HG03439 (cell line): Measurements from ENCODE around the gene KCNK1.

Experiments used
- ATAC-seq: cut with Tn5 transposase; IDR thresholded peaks from one replicate; pipeline ENCODE4 v1.9.1; 2021; ENCODE audit warnings: mild to moderate bottlenecking, moderate library complexity; ENCODE audit not compliant: unreplicated experiment

Gene KCNK1

DNA sequence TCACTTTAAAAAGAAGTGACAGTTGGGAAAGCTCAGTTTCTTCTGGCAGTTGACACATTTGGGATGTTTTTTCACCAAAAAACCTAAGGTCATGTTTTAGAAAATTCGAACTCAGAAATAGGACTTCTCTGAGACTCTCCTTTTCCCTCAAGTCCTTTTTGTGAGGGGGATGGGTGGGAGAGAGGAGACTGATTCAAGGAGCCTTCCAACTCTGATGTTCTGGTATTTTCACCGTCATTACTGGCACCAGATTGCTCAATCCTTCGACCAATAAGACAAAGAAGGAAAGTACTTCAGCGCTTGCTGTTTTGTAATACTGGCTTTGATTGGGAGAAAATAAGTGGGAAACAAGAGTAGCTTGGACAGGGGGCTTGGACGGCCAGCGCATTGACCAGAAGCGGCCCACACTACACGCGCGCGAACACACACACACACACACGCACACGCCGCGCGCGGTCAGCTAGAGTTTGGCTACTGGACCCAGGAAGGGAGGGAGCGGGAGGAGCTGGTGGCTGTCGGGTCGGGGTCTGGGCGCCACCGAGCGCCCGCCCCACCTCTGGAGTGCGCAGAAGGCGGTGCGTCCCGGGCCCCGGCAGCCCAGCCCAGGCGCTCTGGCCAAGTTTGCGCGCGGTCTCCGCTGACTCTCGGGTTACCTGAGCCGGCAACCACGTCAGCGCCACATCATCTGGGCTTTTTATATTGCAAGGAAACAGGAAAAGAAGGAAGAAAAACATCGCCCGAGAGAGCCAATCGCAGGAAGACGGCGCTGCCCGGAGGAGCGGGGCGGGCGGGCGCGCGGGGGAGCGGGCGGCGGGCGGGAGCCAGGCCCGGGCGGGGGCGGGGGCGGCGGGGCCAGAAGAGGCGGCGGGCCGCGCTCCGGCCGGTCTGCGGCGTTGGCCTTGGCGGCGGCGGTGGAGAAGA, at the start of gene KCNK1:
KCNK1 (plus strand) TSS at position 855 of the 921 bp plus-strand sequence; CDS start at position 921, 66 bp downstream.
- no peak for ATAC-seq

DNA sequence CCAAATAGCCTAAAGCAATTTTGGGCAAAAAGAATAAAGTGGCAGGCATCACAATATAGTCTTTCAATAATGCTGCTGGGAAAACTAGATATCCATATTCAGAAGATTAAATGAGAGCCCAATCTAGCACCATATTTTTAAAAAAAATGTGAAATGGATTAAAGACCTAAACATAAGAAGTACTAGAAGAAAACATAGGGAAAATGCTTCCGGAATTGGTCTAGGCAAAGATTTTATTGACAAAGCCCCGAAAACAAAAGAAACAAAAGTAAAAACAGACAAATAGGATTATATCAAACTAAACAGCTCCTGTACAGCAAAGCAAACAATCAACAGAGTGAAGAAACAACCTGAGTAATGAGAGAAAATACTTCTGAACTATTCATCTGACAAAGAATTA, 48.6 kb upstream of the KCNK1 start:
- ATAC-seq, result no peak

DNA sequence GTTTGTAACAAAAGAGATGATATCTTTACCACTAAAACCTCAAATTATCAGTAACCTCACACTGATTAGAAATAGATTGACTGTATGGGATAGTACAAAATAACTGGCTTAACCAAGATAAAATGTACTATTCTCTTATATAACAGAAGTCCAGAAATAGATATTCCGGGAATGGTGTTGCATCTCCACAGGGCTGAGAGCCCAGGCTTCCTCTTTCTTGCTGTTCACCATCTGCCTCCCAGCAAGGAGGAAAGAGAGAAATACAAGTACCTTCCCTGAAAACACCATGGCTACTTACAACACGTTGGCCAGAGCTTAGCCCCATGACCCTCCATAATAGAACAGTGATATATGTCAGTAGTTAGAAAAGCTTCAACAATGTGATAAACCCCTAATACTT, 47.0 kb upstream of the KCNK1 start:
- no peak for ATAC-seq

DNA sequence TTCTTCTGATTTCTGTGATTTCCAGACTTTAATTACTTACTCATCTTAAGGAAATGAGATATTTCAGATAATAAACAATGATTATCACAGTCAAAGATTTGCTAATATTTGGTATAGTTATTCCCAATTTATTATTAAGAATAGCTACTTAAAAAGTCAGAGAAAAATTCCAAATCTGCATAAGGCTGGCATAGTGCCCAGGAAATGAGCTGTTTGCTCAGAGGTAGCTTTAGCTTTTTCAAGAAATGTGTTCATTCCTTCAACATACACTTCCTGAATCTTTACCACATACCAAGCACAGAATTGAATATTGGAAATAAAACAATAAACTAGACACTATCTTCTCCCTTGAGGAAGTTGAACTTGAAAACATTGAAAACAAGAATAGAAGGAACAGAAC, 44.3 kb upstream of the KCNK1 start:
- ATAC-seq, result no peak

DNA sequence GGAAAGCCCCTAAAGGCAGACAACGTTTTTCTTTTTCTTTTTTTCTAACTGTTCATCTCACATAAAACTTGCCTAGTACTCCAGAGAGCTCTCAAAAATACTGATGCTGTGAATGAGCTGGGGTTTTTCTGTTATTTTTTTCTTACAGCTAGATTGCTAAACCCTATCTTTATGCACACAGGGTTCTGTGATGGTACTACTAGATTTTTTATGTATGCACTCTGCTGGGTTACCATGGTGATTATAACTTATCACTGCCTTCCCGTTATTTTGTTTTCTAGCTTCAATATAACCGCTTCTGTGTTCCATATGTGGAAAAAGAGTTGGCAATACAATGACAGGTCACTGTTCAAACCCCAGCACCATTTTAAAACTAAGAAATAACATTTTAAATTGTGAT, 43.7 kb upstream of the KCNK1 start:
- no peak for ATAC-seq

DNA sequence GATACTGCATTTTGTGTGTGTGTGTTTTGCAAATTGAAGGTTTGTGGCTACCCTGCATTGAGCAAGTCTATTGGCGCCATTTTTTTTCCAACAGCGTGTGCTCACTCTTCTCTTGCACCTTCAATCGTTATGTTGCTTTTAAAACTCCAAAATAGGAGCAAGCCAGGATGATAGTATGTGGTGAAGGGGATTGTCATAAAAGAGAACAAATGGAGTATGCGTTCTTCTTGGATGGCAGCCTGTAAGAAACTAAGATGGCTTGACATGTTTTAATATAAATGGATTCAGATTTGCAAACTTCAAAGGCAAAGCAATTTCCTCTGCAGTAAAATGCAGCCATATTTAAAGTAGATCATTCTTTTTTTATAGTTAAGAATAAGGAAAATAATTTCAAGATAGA, 43.2 kb upstream of the KCNK1 start:
- no peak for ATAC-seq

DNA sequence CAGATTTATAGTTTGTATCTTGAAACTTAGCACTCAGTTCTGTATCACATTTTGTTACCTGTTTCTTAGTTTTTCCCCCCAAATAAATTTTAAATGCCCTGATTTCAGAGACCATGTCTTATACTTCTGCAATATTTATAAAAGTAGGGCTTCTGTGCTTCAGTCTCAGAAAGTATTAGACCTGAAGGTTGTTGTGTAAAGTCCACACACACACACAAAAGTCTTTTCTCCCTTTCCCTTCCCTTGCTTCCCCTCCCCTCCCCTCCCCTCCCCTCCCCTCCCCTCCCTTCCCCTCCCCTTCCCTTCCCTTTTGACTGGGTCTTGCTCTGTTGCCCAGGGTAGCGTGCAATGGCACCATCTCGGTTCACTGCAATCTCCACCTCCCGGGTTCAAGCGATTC, 41.0 kb upstream of the KCNK1 start:
- ATAC-seq, result no peak

DNA sequence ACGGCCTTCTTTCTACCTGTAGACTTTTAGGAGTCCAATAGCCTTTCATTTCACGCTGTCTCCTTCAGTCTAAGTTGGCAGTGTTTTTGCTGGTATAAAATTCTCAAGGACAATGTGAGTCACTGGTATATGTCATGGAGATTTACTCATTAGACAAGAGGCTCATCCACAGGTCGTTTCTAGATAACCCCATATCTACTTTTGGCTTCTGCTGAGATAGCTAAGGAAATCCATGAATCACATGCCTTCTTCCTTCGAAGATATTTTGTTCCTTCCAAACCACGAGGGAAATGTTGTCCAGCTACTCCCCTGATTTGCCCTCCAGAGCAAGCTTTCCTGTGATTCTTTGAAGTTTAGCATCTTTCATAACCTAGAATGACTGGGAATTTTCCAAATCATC, 38.5 kb upstream of the KCNK1 start:
- ATAC-seq, result no peak

DNA sequence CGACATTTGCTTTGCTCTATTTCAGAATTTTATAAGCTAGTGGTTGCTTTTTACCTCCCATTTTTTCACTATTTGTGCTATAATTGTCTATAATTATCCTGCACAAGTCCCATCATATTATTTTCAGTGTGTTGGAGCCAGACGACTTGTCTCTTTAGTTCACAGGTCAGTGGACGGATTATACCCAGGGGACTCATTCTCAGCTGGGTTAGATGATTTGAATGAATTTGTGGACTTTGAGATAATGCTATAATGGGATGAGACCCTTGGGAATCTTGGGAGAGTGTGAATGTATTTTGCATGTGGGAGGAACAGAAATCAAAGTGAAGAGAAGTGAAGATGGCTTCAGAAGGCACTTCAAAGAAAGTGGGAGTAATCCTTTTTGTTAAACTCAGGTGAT, 31.5 kb upstream of the KCNK1 start:
- no peak for ATAC-seq

DNA sequence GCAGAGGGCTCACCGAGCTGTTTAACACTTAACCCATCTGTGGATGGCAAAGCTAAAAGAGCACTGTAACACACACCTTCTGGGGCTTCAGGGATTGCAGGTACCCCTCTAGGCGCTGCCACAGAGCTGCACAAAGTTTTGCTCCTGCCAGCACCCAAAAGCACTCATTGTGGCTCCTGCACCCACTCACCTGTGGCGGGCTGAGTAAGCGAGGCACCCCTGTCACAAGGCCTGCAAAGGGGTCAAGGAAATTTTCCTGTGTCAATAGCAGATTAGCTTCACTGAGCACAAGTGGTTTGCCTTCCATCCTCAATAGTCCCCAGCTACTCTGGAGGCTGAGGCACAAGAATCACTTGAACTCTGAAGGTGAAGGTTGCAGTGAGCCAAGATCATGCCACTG, 29.5 kb upstream of the KCNK1 start:
- ATAC-seq, result no peak

DNA sequence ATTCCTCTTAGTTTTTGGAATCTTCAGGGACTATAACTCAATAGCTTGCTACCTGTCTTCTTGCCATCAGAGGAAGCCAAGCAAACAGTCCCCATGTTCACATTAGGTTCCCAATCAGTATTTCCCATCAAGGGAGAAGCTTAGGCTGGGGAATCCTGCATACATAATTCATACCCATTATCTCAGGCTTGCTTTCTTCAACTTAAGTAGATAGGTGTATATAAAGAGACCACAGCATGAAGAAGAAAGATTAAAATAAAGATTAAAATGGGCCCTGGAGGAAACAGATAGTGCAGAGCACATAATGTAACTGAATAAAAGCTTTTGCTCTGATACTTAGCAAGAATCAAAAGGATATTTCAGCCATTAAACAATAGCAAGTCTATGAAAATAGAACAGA, 29.0 kb upstream of the KCNK1 start:
- no peak for ATAC-seq

DNA sequence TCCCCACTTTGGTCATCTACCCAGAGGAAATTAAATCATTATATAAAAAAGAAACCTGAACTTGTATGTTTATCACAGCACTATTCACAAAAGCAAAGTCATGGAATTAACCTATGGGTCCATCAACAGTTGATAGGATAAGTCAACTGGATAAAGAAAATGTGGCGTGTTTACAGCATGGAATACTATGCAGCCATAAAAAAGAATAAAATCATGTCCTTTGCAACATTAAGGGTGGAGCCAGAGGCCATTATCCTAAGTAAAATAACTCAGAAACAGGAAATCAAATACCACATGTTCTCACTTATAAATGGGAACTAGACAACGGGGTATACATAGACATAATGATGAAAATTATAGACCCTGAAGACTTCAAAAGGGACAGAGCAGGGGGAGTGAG, 27.6 kb upstream of the KCNK1 start:
- no peak for ATAC-seq

DNA sequence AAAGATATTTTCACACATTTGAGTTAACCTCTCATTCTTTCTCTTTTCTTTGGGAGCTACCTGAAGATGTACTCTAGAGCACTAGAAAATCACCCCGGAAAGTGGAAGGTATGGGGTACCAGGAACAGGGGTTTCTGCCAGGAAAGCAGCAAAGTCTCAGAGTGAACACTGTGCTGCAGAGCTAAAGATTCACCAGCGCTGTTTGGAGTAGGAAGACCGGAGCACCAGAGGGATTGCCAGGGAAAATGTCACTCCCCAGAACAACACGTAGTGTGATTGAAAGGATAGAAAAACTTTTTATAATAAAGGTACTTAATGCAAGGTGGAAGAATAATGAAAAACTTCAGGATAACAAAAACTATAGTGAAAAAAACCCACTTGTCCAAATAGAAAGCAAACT, 26.7 kb upstream of the KCNK1 start:
- no peak for ATAC-seq

DNA sequence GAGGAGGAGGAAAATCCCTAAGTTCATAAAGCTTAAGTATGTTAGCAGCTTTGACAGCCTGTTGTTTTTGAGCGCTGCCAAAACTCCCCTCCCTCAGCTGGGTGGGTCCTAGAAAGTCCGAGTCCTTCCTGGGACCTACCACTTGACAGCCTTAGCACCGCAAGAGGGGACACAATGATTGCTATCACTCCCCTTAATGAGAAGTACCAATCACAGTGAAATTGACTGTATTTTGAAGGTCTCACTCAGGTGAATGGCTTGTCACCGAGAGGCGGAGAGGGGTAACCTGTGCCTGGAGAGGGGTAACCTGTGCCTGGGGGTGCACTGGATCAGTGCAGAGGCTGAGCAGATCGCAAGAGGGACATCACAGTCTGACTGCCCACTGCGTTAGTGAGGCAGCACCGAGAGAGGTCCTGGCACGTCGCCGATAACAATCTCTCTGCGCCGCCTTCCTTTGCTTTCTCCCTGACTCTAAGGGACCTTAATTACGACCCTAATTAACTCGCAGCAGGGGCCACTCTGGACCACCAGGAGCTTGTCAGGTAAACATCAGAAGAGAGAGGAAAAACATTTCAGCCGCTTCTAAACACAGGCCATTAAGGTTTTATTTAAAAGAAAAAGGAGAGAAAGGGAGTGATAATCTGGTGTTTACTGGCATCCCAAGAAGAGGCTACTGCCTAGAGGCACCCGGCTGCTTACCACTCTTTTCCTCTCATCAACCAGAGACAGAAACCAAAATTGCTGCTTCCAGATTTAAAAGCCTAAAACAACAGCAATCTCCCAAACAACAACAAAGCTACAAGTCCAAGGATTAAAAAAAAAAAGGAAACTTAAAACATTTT, 25.7 kb upstream of the KCNK1 start:
- ATAC-seq, result no peak

DNA sequence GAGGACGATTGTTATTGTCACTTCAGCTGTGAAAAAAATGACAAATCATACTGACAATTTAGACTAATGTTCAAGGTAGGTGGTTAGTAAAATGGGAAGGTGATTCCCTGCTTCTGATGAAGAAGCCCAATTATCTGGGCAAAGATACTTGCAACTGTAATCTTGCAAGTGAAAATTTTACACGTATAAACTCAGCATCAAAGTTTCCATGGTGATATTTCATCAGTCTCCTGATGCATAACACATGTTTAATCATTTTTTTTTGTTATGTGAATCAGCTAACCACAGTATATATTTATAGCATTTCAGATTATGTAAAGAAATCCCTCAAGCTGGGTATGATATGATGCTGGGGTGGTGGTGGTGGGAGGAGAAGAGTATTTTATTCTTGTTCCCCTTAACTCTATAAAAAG, 16.4 kb upstream of the KCNK1 start:
- ATAC-seq, result no peak

DNA sequence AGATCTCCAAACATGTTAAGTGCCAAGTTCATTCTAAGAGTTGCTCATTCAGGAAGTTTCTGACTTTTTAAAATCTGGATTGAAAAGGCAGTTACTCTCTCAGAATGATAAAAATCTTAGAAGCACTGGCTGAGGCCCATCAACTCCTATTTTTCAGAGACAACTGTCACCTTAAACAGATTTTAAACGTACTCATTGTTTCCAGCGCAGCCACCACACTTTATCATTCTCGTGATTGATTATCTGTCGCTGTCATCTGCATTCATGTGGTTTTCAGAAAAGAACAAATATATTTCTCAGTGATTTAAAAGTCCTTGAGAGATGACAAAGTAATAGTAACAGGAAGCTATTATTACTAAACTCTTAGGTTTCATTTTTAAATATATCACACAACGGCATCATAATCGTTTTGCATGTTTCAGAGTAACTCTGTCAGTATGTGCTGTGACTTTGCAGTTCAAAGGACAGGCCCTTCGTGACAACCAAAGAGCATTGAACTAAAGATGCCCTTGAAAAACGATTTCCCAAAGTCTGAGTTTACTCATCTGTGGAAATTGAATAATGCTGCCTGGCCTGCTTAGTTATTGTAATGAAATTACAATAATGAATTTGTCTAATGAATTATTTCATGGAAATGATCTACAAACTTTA, 14.9 kb upstream of the KCNK1 start:
- ATAC-seq, result peak; percentile 87

DNA sequence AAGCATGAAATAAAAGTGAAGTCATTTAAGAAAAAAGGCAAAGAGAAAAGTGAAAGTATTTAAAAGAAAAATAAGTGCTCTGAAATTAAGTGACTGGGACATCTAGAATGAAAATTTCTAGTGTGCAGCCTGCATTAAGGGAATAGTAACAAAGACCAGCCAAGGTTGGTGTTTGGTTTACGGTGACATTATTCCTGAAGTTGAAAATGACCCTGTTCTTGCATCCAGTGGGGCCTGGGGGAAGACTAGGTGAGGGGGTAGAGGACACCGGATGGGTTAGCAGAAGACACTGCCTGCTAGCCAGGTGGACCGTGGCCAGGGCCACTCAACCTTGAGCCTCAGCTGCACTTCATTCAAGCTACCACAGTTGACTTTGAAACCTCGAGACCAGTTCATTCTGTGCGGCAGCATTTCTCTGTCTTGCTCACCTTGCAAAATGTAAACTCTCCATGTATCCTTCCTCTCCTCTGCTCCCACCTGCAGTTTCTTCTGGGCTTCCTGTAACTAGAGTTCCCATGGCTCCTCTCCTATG, 14.3 kb upstream of the KCNK1 start:
- peak; percentile 36 for ATAC-seq

DNA sequence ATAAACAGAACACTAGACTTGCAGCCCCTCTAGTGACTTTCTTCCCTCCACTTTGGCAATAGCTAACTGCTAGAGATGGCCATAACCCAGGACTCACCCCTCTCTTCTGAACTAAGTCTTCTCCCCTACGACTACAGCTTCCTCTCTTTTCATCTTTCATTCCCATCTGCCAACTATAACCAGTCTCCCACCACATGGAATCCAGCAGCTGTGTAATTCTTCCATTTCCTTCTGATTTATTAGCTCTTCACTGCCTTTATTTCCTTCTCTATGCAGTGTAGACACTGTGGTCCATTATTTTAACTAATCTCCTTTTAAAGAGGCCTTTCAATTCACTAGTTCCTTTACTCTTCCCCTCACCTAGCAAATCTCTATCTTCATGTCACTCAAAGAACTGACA, 13.4 kb upstream of the KCNK1 start:
- ATAC-seq, result no peak

DNA sequence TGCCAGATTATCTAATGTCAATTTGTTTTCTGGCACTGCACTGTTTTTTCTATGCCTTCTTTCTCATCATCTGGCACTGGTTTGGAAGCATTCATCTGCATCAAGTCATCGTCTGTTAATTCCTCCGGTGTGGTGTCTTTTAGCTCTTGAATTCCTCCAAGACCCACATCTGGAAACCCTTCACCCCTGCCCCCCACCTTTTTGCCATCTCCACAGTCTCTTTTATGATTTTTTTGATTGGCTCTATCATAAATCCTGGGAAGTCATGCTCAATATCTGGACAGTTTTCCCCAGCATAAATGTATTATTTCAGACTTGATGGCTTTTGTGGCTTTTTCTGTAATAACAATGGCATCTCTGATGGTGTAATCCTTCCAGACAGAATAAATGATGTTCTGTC, 10.4 kb upstream of the KCNK1 start:
- ATAC-seq, result no peak

DNA sequence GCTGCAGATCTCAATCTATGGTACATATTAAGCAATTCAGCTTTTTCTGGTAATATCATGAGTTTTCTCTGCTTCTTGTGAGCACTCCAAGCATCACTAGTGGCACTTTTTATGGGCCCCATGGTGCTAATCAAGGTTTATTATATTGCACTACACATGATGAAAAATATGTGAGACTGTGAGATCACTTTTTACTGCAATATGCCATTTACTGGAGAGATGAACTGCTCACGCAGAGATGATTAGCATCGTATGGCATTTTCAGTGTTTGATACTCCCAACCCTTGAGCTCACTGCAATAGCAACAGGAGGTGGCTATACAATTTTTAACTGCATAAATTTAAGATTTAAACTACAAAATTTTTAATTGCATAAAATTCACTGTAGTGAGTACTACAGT, 8.7 kb upstream of the KCNK1 start:
- no peak for ATAC-seq

DNA sequence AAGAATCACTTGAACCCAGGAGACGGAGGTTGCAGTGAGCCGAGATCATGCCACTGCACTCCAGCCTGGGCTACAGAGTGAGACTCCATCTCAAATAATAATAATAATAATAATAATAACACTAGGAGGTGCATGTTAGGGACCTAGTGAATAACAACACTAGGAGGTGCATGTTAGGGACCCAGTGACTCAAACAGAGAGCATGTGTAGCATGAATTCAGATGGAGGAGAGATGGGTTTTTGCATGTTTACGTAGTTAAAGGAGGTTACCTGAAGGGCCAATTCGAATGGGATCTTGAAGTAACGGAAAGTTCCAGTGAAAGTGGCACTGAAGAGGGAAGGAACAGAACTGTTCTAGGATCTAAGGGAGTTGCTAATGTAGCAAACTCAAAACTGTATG, 7.1 kb upstream of the KCNK1 start:
- peak; percentile 25 for ATAC-seq
